H1 (cell line): ENCODE results near the gene SH3PXD2A. TPM values are rescaled to one million over a fixed set of nuclear protein-coding genes. Genes with fewer than 3 reads are reported as not detected.

Source experiments
- CTBP2 ChIP-seq: IDR thresholded peaks from 2 replicates; pipeline ENCODE4 v1.7.0; 2011; ENCODE audit warnings: borderline replicate concordance, mild to moderate bottlenecking, moderate library complexity, mixed read lengths, low read length; ENCODE audit not compliant: insufficient read depth, insufficient read length
- FOSL1 ChIP-seq: IDR thresholded peaks from 2 replicates; pipeline ENCODE4 v1.6.1; 2011; ENCODE audit warnings: mild to moderate bottlenecking, low read depth, low read length, moderate library complexity; ENCODE audit not compliant: insufficient read depth
- HDAC2 ChIP-seq, 2 experiments: fragments of 300-600 bp in 1 of 2; sonication (generic) in 1 of 2; IDR thresholded peaks; 2 replicates each; pipeline ENCODE4 v1.6.1; 2011 to 2012; ENCODE audit warnings: low read depth in 2 of 2, low read length in 2 of 2, mild to moderate bottlenecking in 2 of 2, moderate library complexity in 2 of 2, borderline replicate concordance in 1 of 2, inconsistent platforms in 1 of 2
- JUND ChIP-seq: IDR thresholded peaks from 2 replicates; pipeline ENCODE4 v1.6.1; 2011; ENCODE audit warnings: mild to moderate bottlenecking, improper control_type of control experiment, low read length
- polyA plus RNA-seq, 7 experiments: library from polyadenylated mRNA; depleted of rRNA in 3 of 7; stranded (reverse) in 5 of 7; unstranded in 2 of 7; fragments of >200 nt in 5 of 7; fragments of 200-250 nt in 2 of 7; gene quantifications; 1 replicate in 5 of 7; 2 replicates in 1 of 7; 4 replicates in 1 of 7; pipeline versions ENCODE4 v1.2.1 to v1.2.3, GENCODE V29; 2011 to 2013; ENCODE audit warnings: missing spikeins in 2 of 7, mixed read lengths in 2 of 7
- total RNA-seq: library from RNA; stranded (reverse); fragmentation: NEBNext Ultra II Directional; extraction: Animal tissue kit (Norgen Biotek cat#: 25700); gene quantifications from 2 replicates; pipeline ENCODE4 v1.2.1, GENCODE V29; 2021

SH3PXD2A gene
- total and polyA plus RNA-seq, 2 of the 8 experiments (the other 6 are each of a cell fraction or from before 2014, with no cell fraction given), result 5.4 to 16.3 TPM

DNA sequence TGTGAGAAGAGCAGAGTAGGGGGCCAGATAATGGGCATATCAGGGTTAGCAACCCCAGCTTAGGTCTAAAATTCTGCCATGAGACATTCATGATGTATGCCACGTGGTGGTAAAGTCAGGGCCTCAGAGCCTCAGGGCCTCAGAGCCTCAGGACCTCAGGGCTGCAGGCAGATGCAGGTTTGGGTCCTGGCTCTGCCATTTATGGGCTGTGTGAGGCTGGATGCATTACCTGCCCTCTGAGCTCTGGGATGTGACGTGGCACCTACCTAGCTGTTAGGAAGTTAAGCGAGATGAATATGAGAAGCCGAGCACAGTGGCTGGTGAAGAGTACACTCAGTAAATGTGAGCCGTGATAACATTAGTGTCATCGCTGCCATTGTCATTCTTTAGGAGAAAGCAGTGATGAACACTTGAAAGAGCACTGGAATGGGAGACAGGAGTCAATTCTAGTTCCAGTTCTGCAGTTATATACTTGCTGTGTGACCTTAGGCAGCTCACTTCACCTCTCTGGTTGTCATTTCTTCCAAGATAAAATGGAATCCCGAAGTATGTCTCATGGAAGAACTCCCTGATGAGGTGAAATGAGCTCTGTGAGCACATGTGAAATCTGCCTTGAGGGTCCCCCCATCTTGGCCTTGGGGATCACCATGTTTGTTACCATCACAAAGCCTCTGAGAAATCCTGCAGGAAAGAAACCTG, 127.2 kb downstream of the SH3PXD2A start (continued):
- TF ChIP-seq FOSL1 (no peak), CTBP2 (no peak), JUND (no peak), HDAC2 (IDR thresholded peaks at IDR 0.05; ENCODE audit: borderline replicate concordance in 1 of 2, low read depth in 2 of 2, low read length in 2 of 2) (no peak)
